ENCODE results near the gene CHRNA3.

Gene CHRNA3

DNA sequence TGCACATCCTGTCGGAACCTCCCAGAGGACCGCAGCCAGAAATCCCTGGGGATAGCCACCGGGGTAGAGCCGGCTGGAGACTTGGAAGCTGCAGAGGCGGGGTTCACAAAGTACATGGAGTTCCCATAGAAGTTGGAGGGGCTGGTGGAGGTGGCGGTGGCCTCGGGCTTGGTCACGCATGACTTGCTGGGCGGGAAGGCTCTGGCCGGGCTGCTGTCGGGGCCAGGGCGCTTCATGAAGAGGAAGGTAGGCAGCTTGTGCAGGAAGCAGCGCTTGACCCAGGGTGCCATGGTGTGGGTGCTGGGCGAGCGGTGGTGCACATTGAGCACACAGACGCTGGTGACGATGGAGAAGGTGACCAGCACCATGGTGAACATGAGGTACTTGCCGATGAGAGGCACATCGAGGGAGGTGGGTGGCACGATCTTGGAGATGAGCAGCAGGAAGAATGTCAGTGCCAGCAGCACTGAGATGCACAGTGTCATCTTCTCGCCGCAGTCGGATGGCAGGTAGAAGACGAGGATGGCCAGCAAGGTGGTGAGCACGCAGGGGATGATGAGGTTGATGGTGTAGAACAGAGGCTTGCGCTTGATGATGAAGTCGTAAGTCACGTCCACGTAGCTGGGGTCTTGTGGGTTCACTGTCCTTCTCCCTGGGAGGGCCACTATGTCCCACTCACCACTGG, 8.4 kb upstream of the CHRNA3 start:
- no peaks in the 10 kb centered on the region for H3K36me3 Mint-ChIP-seq (ENCODE audit: low read depth)
- peaks cover 12% of the 10 kb centered on the region for H3K27me3 Mint-ChIP-seq (ENCODE audit: low read depth)
- H3K27ac Mint-ChIP-seq = no peak overlapping the region
- H3K4me3 Mint-ChIP-seq = no peak overlapping the region
- no peaks in the 10 kb centered on the region for H3K4me1 Mint-ChIP-seq (ENCODE audit: low read depth)
- H3K9me3 Mint-ChIP-seq = no peaks in the 10 kb centered on the region

DNA sequence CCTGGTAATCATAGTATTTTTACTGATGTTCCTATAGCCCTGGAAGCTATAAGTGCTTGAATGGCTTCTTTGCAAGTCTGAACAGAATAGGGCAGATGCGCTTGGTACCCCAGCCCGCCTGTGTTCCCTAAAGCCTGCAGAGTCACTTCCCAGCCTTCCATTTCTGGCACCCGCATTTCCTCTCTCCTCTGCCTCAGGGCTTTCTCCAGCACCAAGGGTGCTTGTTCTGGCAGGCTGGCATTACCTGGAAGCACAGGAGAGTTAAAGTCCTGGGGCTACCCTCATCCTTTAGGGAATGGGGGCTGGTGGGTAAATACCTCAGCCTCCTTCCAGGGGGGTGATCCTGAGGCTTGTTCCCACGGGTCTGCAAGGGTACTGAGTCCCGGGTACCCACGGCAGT, 7.4 kb upstream of the CHRNA3 start:
- H3K4me3 Mint-ChIP-seq = no peak overlapping the region

DNA sequence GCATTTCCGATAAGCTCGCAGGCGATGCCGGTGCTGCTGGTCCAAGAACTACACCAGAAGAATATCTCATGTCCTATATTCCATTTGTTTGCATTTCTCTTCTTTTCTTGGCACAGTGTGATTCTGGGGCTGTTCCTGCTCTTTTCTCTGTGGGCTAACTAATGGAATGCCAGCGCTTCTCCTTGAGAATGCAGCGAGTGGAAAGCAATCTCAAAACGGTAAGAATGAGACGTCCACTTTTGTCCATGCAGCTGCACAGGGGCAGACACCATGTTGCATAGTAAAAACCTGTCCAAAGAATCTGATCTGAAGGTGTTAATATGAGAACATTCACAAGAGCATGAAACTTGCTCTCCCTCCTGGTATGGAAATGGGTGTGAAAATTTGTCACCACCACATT, 6.6 kb upstream of the CHRNA3 start:
- Mint-ChIP-seq H3K27me3 (ENCODE audit: low read depth) (peaks cover 23% of the 10 kb centered on the region), H3K4me3 (no peak overlapping the region), H3K4me1 (ENCODE audit: low read depth) (no peaks in the 10 kb centered on the region), H3K36me3 (ENCODE audit: low read depth) (no peaks in the 10 kb centered on the region), H3K9me3 (no peaks in the 10 kb centered on the region), H3K27ac (no peak overlapping the region)

More for the DNA sequence above, 7.4 kb upstream of the CHRNA3 start:
- H3K9me3 Mint-ChIP-seq = no peaks in the 10 kb centered on the region
- H3K27me3 Mint-ChIP-seq (ENCODE audit: low read depth) = peaks cover 14% of the 10 kb centered on the region
- no peaks in the 10 kb centered on the region for H3K36me3 Mint-ChIP-seq (ENCODE audit: low read depth)
- no peaks in the 10 kb centered on the region for H3K4me1 Mint-ChIP-seq (ENCODE audit: low read depth)
- no peak overlapping the region for H3K27ac Mint-ChIP-seq

DNA sequence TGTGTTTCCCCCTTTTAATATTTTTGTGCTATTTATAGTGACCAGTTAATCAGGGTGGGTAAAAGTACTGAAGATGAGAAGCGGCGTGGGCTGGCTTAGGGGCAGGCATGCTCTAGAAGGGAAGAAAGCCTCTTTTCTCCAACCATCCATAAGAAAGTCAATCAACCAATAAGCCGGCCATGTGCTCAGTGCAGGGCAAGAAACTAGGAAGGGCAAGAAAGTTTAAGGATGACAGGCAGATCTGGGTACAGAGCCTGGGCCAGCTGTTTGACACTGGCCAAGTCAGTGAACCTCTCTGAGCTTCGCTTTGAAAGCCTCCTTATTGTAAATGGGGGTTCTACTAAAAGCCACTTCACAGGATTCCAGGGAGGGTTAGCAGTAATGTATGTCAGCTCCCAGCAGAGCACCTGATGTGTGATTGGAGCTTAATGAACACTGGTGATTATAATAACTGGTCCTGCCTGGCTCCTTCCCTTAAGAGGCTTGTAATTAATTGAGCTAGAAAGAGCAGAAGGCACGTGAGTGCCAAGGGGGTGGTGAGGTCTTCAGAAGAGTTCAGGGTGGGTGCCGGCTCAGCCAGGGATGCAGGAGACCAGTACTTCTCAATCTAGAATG, 5.7 kb upstream of the CHRNA3 start:
- no peaks in the 10 kb centered on the region for H3K4me1 Mint-ChIP-seq (ENCODE audit: low read depth)
- no peaks in the 10 kb centered on the region for H3K36me3 Mint-ChIP-seq (ENCODE audit: low read depth)
- H3K27me3 Mint-ChIP-seq (ENCODE audit: low read depth) = peaks cover 32% of the 10 kb centered on the region
- H3K4me3 Mint-ChIP-seq = no peak overlapping the region
- no peak overlapping the region for H3K27ac Mint-ChIP-seq
- no peaks in the 10 kb centered on the region for H3K9me3 Mint-ChIP-seq

DNA sequence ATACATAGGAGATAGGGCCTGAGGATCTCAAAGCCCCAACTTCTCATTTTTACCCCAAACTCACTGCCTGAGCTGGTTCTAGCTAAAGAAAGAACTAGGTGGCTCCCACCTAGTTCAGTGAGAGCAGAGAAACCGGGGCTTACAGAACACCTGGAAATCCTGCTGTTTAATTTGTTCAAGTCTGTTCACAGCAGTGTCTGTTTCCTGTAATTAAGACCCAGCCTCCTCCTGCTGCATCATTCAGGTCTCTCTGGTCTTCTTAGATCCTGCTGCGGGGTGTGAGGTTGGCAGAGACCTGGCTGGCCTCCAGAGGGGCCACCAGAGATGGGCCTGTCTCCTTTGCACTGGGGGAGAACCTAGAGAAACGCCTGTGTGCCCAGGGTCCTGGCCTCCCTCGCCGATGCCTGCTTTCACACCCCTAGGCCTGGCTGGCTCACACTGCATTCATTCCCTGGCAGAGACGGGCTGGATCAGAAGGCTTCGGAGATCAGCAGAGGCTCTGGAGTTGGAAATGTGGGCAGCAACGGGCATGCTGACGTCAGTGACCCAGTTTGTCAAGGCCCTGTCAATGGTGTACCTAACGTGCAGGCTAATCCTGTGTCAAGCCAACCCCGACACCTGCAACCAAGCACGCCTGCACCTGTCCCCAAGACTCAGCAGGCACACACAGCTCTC, 4.9 kb upstream of the CHRNA3 start:
- Mint-ChIP-seq H3K27ac (no peak overlapping the region), H3K4me3 (no peak overlapping the region), H3K4me1 (ENCODE audit: low read depth) (no peaks in the 10 kb centered on the region), H3K9me3 (no peaks in the 10 kb centered on the region), H3K27me3 (ENCODE audit: low read depth) (peaks cover 37% of the 10 kb centered on the region), H3K36me3 (ENCODE audit: low read depth) (no peaks in the 10 kb centered on the region)

DNA sequence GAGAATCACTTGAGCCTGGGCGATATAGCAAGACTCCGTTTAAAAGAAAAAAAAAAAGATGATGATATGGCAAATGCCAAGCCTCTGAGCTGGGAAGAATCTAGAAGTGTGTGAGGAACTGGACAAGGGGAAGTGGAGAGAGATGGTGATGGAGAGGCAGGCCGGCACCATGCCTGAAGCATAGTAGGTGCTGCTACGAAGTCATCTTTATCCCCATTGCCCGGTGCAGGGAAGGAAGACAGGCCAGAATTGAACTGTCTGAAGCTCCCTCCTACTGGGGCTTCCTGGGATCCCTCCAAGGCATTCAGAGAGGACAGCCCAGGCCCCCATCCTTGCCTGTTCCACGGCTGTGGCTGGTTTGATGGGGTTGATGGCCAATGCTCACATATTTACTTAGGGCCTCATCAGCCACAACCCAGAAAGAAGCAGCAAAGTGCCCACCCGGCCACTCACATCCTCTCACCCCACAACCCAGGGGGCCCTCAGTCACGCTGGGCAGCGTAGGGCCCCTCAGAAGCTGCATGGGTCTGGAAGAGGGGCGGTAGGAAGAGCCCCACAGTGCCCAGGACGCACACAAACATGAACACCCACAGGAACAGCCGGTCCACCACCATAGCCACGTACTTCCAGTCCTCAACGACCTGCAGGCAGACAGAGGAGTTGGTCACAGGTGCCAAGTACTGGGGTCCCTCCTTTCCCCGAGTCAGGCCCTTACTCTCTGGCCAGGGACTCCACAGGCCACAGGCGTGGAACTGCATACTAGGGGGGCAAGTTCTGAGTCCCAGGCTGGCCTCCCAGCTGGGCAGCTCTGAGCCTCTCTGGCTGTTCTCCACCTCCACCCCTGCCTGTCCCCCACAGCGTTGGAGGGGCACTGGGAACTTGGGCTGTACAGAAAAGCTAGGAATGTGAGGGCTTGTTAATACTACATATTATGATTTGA, 4.1 kb upstream of the CHRNA3 start:
- Mint-ChIP-seq H3K9me3 (no peaks in the 10 kb centered on the region), H3K27me3 (ENCODE audit: low read depth) (peaks cover 39% of the 10 kb centered on the region), H3K4me1 (ENCODE audit: low read depth) (no peaks in the 10 kb centered on the region), H3K27ac (no peak overlapping the region), H3K36me3 (ENCODE audit: low read depth) (no peaks in the 10 kb centered on the region), H3K4me3 (no peak overlapping the region)

DNA sequence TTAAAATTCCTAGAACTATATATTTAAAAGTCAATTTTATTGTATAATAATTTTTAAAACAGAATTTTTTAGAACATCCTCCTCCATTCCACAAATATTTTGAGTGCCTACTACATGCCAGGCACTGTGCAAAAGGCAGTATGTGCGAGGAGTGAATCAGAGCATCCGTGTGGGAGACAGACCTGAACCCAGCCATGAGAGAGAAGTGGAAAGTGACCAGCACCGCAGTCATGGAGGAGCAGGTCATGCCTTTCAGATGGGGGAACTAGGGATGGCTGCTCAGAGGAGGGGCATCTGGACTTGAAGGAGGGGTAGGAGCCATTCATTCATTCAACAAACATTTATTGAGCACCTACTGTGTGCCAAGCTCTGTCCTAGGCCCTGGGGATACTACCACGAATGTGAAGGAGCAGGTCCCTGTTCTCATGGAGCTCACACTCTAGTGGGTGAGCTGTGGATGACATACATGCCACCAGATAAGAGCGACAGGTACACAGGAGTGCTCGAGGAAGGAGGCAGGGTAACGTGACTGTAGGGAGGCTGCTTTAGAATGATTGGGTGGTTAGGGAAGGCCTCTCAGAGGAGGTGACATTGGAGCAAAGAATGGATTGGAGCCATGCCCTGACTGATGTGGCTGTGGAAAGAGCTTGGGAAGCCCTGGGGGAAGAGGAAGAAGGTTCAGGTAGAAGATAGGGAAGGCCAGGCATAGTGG, 3.1 kb upstream of the CHRNA3 start:
- peaks cover 49% of the 10 kb centered on the region for H3K27me3 Mint-ChIP-seq (ENCODE audit: low read depth)
- no peaks in the 10 kb centered on the region for H3K4me1 Mint-ChIP-seq (ENCODE audit: low read depth)
- H3K27ac Mint-ChIP-seq = no peak overlapping the region
- no peaks in the 10 kb centered on the region for H3K36me3 Mint-ChIP-seq (ENCODE audit: low read depth)
- H3K9me3 Mint-ChIP-seq = no peaks in the 10 kb centered on the region
- no peak overlapping the region for H3K4me3 Mint-ChIP-seq

DNA sequence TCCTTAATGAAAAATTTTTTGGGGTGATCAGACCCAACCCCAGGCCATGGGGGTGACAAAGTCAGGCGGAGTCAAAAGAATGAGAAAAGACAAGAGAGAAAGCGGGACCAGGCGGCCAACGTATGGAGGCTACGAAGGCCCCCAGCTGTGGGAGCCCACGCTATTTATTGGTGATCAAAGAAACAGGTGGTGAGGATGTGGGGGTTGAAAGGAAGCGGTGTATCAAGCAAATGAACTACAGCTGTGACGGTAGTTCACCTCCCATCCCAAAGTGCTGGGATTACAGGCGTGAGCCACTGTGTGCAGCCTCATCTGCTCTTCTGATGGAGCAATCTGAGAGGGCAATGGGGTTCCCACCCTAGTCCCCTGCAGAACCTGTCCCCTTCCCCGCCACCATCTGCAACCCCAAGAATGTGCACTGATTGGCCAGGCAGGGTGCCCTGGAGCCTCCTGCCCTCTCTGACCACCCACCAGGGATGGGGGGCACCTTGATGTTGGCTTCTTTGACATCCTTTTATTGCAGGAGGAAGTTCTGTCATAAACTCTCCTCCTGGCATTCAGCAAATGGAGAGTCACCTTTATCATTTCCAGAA, 1.1 kb upstream of the CHRNA3 start:
- H3K27ac Mint-ChIP-seq = no peak overlapping the region
- H3K36me3 Mint-ChIP-seq (ENCODE audit: low read depth) = no peaks in the 10 kb centered on the region
- no peak overlapping the region for H3K4me3 Mint-ChIP-seq
- H3K27me3 Mint-ChIP-seq (ENCODE audit: low read depth) = peaks cover 51% of the 10 kb centered on the region
- peaks cover 2% of the 10 kb centered on the region for H3K4me1 Mint-ChIP-seq (ENCODE audit: low read depth)
- H3K9me3 Mint-ChIP-seq = no peaks in the 10 kb centered on the region

DNA sequence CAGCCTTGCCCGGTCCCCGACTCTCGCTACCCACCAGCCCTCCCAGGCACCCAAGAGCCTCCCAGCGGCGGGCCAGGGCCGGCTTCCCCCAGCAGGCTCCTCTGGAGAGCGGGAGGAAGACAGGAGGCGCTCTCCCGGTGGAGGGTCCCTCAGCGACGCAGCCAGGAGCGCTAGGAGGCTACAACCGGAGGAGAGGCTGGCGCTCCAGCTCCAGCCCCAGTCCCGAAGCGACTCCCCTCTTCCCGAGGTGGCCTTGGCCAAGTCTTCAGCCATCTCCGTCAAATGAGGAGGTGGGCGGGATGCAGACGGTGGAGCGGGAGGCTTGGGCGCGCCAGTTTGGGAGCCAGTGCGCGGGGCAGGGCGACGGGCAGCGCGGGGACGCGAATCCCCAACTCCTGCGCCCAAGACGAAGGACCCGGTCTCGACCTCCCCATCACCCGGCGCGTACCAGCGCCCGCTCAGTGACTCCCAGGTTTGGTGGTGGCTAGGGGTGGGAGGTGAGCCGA, 722 bp downstream of the CHRNA3 start:
- no peaks in the 10 kb centered on the region for H3K36me3 Mint-ChIP-seq (ENCODE audit: low read depth)
- H3K4me1 Mint-ChIP-seq (ENCODE audit: low read depth) = peaks cover 2% of the 10 kb centered on the region
- no peak overlapping the region for H3K4me3 Mint-ChIP-seq
- no peak overlapping the region for H3K27ac Mint-ChIP-seq
- H3K27me3 Mint-ChIP-seq (ENCODE audit: low read depth) = peaks cover 45% of the 10 kb centered on the region
- H3K9me3 Mint-ChIP-seq = no peaks in the 10 kb centered on the region

DNA sequence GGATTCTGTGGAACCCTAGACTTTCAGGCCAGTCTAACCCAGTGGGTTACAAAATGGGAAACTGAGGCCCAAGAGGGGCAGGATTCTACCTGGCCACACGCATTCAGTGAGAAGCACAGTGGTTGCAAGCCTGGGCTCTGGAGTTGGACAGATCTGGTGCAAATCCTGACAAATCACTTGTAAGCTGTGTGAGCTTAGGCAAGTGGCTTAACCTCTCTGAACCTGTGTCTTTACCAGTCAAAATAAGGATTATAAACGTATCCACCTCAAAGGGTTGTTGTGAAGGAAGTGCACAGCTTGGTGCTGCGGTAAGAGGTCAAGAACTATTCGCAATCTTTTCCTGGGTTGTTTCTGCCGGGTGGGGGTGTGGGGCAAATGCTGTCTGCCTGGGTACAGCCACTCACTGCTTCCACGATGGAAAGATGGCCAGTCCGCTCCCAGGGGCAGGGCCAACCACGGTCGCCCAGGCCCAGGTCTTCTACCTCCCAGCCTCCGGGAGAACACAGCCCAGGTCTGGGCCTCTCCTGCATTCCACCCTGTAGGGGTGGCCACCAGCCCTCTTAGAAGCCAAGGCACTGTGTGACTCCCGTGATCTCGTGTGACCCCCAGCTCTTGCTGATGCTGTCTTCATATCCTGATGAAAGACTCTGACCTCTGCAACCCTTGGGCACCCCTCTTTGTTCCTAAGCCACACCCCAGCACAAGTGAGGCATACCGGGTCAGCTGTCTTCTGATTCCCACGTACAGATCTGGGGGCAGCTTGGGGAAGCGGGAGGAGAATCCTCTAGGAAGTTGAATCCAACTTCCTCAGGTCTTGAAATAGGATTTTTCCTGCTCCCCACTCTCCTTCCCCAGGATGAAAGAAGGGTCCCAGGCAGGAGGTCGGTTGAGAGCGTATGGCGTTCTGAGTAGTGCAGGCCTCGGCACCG, 1.5 kb downstream of the CHRNA3 start:
- H3K36me3 Mint-ChIP-seq (ENCODE audit: low read depth) = no peaks in the 10 kb centered on the region
- H3K27me3 Mint-ChIP-seq (ENCODE audit: low read depth) = peaks cover 45% of the 10 kb centered on the region
- peaks cover 2% of the 10 kb centered on the region for H3K4me1 Mint-ChIP-seq (ENCODE audit: low read depth)

DNA sequence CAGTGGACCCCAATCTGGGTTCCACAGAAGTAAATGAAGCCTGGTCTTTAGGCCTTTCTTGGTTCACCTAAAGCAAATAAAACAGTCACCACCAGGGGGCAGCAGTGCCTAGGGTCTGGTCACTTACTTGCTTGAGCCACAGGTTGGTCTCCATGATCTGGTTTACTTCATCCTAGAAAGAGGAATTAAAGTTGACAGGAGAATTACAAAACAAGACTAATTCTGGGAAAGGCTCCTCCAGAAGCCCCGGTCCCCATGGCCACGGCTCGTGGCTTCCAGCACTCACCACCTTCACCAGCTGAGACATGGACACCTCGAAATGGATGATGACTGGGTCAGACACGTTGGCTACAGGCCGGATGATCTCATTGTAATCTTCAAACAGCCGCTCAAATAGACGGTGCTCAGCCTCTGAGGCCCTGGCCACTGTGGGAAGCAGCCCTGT, 2.3 kb downstream of the CHRNA3 start:
- Mint-ChIP-seq H3K4me3 (no peak overlapping the region), H3K4me1 (ENCODE audit: low read depth) (peaks cover 2% of the 10 kb centered on the region), H3K36me3 (ENCODE audit: low read depth) (no peaks in the 10 kb centered on the region), H3K27ac (no peak overlapping the region), H3K9me3 (no peaks in the 10 kb centered on the region), H3K27me3 (ENCODE audit: low read depth) (peaks cover 49% of the 10 kb centered on the region)

More for the DNA sequence above, 1.5 kb downstream of the CHRNA3 start:
- Mint-ChIP-seq H3K4me3 (no peak overlapping the region), H3K27ac (no peak overlapping the region), H3K9me3 (no peaks in the 10 kb centered on the region)

DNA sequence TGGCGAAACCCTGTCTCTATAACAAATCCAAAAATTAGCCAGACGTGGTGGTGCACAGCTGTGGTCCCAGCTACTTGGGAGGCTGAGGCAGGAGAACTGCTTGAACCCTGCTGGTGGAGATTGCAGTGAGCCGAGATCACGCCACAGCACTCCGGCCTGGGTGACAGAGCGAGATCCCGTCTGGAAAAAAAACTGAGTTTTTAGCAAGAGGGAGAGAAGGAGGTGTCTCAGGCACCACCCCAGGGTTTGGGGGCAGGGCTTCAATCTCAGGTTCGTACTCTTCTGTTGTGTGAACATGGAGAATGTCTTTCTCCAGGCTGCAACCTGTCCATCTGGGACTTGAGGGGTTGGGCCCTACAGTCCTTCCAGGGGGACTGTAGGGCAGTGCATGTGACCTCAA, 2.7 kb downstream of the CHRNA3 start:
- H3K4me3 Mint-ChIP-seq = no peak overlapping the region
- H3K4me1 Mint-ChIP-seq (ENCODE audit: low read depth) = peaks cover 2% of the 10 kb centered on the region
- peaks cover 45% of the 10 kb centered on the region for H3K27me3 Mint-ChIP-seq (ENCODE audit: low read depth)
- no peak overlapping the region for H3K27ac Mint-ChIP-seq
- no peaks in the 10 kb centered on the region for H3K9me3 Mint-ChIP-seq
- H3K36me3 Mint-ChIP-seq (ENCODE audit: low read depth) = no peaks in the 10 kb centered on the region

DNA sequence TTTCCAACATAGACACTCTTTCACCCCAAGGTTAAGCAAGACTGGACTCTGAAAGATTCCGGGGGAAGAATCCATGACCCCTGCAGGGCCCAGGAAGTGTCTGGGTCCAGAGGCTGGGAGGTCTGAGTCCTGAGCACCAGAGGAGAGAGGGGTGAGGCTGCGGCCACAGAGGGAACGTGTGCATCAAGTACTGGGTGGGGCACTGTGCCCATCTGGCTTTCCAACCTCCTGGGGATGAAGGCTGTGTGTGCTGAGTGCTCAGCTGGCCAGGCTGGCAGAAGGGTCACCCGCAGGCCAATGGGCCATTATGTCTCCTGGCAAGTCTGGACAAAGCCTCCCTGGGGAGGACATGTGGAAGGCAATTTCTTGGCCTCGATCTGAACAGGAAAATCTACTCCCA, 3.3 kb downstream of the CHRNA3 start:
- Mint-ChIP-seq H3K4me3 (no peak overlapping the region), H3K4me1 (ENCODE audit: low read depth) (peaks cover 2% of the 10 kb centered on the region)

More for the DNA sequence above, 3.3 kb downstream of the CHRNA3 start:
- Mint-ChIP-seq H3K36me3 (ENCODE audit: low read depth) (no peaks in the 10 kb centered on the region), H3K27me3 (ENCODE audit: low read depth) (peaks cover 39% of the 10 kb centered on the region), H3K9me3 (no peaks in the 10 kb centered on the region), H3K27ac (no peak overlapping the region)
